Lower leg skin (tissue), 3 donors: ENCODE data around the gene FXYD1.

ENCODE experiments used
- CTCF ChIP-seq, 3 donors: fragments of 450-650 bp; IDR thresholded peaks; one replicate each; pipeline ENCODE4 v1.5.1; 2016; ENCODE audit warnings: antibody characterized with exemption in 3 of 3, mild to moderate bottlenecking in 3 of 3, moderate library complexity in 2 of 3
- POLR2A ChIP-seq, 2 donors: fragments of 450-650 bp; IDR thresholded peaks; one replicate each; pipeline ENCODE4 v1.6.1; 2016 to 2017; ENCODE audit warnings: antibody characterized with exemption in 2 of 2, mild to moderate bottlenecking in 1 of 2, moderate library complexity in 1 of 2

GRCh38 chr19:35110974-35111373 is 27.6 kb upstream of the FXYD1 start:
- no peak for TF ChIP-seq CTCF (IDR thresholded peaks at IDR 0.05)
- TF ChIP-seq POLR2A (IDR thresholded peaks at IDR 0.05), result no peak
